H9 (cell line): ENCODE data around the gene SUOX. TPM values are rescaled to one million over a fixed set of nuclear protein-coding genes. Genes with fewer than 3 reads are reported as not detected.

Source experiments
- DNase-seq: peaks from one replicate; pipeline ENCODE4 v3.0.0-alpha.2; 2017
- H2AFZ ChIP-seq: one replicate; pipeline ENCODE4 v1.6.1; 2013; ENCODE audit warnings: mild to moderate bottlenecking, low read length, control low read depth, moderate library complexity
- H2AK5ac ChIP-seq: 2 replicates; pipeline ENCODE4 v1.6.1; 2013; ENCODE audit warnings: low read length, control low read depth, mixed read lengths; ENCODE audit not compliant: insufficient read length
- H2BK120ac ChIP-seq: one replicate; pipeline ENCODE4 v1.6.1; 2013; ENCODE audit warnings: low read depth, mild to moderate bottlenecking, low read length, control low read depth, inconsistent platforms; ENCODE audit not compliant: poor library complexity, severe bottlenecking
- H2BK12ac ChIP-seq: 2 replicates; pipeline ENCODE4 v1.6.1; 2013; ENCODE audit warnings: low read length, control low read depth, mixed read lengths, low read depth; ENCODE audit not compliant: insufficient read length
- H2BK15ac ChIP-seq: 2 replicates; pipeline ENCODE4 v1.6.1; 2013; ENCODE audit warnings: low read depth, low read length, control low read depth
- H2BK20ac ChIP-seq: one replicate; pipeline ENCODE4 v1.6.1; 2013; ENCODE audit warnings: low read depth, mild to moderate bottlenecking, low read length, control low read depth, inconsistent platforms; ENCODE audit not compliant: poor library complexity, severe bottlenecking
- H2BK5ac ChIP-seq: 2 replicates; pipeline ENCODE4 v1.6.1; 2013; ENCODE audit warnings: low read length, control low read depth, mixed read lengths; ENCODE audit not compliant: insufficient read length
- H3K14ac ChIP-seq: 2 replicates; pipeline ENCODE4 v1.6.1; 2013; ENCODE audit warnings: low read length, control low read depth; ENCODE audit not compliant: insufficient read depth
- H3K18ac ChIP-seq: 2 replicates; pipeline ENCODE4 v1.6.1; 2013; ENCODE audit warnings: low read depth, mild to moderate bottlenecking, mixed read lengths, low read length, control low read depth; ENCODE audit not compliant: insufficient read length
- H3K23ac ChIP-seq: 2 replicates; pipeline ENCODE4 v1.6.1; 2013; ENCODE audit warnings: low read length, control low read depth, mixed read lengths, low read depth; ENCODE audit not compliant: insufficient read length
- H3K23me2 ChIP-seq: 2 replicates; pipeline ENCODE4 v1.6.1; 2013; ENCODE audit warnings: low read depth, mild to moderate bottlenecking, mixed read lengths, low read length, control low read depth; ENCODE audit not compliant: insufficient read length, poor library complexity, severe bottlenecking
- H3K27ac ChIP-seq: 2 replicates; pipeline ENCODE4 v1.5.1; 2013; ENCODE audit warnings: low read length, control low read depth, mixed read lengths, low read depth; ENCODE audit not compliant: insufficient read length
- H3K27me3 ChIP-seq: 2 replicates; pipeline ENCODE4 v1.6.1; 2013; ENCODE audit warnings: low read length, control low read depth, inconsistent platforms; ENCODE audit not compliant: insufficient read depth
- H3K4ac ChIP-seq: 2 replicates; pipeline ENCODE4 v1.6.1; 2013; ENCODE audit warnings: low read depth, mild to moderate bottlenecking, control low read depth, inconsistent platforms, low read length, moderate library complexity
- H3K4me1 ChIP-seq: 2 replicates; pipeline ENCODE4 v1.6.1; 2013; ENCODE audit warnings: low read length, control low read depth, inconsistent platforms; ENCODE audit not compliant: insufficient read depth
- H3K4me2 ChIP-seq: 2 replicates; pipeline ENCODE4 v1.6.1; 2013; ENCODE audit warnings: low read length, control low read depth, mixed read lengths; ENCODE audit not compliant: insufficient read length, insufficient read depth
- H3K56ac ChIP-seq: 2 replicates; pipeline ENCODE4 v1.6.1; 2013; ENCODE audit warnings: low read depth, mild to moderate bottlenecking, mixed read lengths, low read length, control low read depth; ENCODE audit not compliant: insufficient read length
- H3K79me1 ChIP-seq: 2 replicates; pipeline ENCODE4 v1.6.1; 2013; ENCODE audit warnings: low read depth, mild to moderate bottlenecking, moderate library complexity, low read length, control low read depth, inconsistent platforms; ENCODE audit not compliant: insufficient read depth, poor library complexity, severe bottlenecking
- H3K79me2 ChIP-seq: 2 replicates; pipeline ENCODE4 v1.6.1; 2013; ENCODE audit warnings: low read length, control low read depth, inconsistent platforms; ENCODE audit not compliant: insufficient read depth
- H3K9ac ChIP-seq: 2 replicates; pipeline ENCODE4 v1.6.1; 2013; ENCODE audit warnings: low read length, control low read depth, mixed read lengths; ENCODE audit not compliant: insufficient read length; ENCODE audit errors: extremely low read depth
- H3K9me3 ChIP-seq: one replicate; pipeline ENCODE4 v1.6.1; 2013; ENCODE audit warnings: low read depth, low read length, inconsistent platforms; ENCODE audit not compliant: control insufficient read depth
- H3T11ph ChIP-seq: one replicate; pipeline ENCODE4 v1.6.1; 2013; ENCODE audit warnings: mild to moderate bottlenecking, low read length, control low read depth, inconsistent platforms
- H4K20me1 ChIP-seq: one replicate; pipeline ENCODE4 v1.6.1; 2013; ENCODE audit not compliant: control insufficient read depth, insufficient read length, insufficient read depth
- H4K5ac ChIP-seq: 2 replicates; pipeline ENCODE4 v1.6.1; 2013; ENCODE audit warnings: low read depth, mild to moderate bottlenecking, mixed read lengths, low read length, control low read depth; ENCODE audit not compliant: insufficient read length
- H4K8ac ChIP-seq: replicated peaks from 2 replicates; pipeline ENCODE4 v1.6.1; 2013; ENCODE audit warnings: low read length, control low read depth, mixed read lengths, low read depth; ENCODE audit not compliant: insufficient read length
- H4K91ac ChIP-seq: 2 replicates; pipeline ENCODE4 v1.6.1; 2013; ENCODE audit warnings: low read depth, mild to moderate bottlenecking, moderate library complexity, mixed read lengths, low read length, control low read depth; ENCODE audit not compliant: insufficient read length
- H3K27ac Mint-ChIP-seq, 3 experiments: 2 replicates in 2 of 3; 3 replicates in 1 of 3; pipeline ENCODE4 v1.8.0; 2020 to 2021; ENCODE audit warnings: mixed read lengths in 3 of 3, mild to moderate bottlenecking in 1 of 3, moderate library complexity in 1 of 3
- H3K27me3 Mint-ChIP-seq: 2 replicates; pipeline ENCODE4 v1.8.0; 2021; ENCODE audit warnings: low read depth, mild to moderate bottlenecking, moderate library complexity, mixed read lengths
- H3K36me3 Mint-ChIP-seq, 3 experiments: 2 replicates in 2 of 3; 3 replicates in 1 of 3; pipeline ENCODE4 v1.8.0; 2020 to 2021; ENCODE audit warnings: low read depth in 3 of 3, mixed read lengths in 3 of 3; ENCODE audit not compliant: insufficient read depth in 1 of 3
- H3K4me1 Mint-ChIP-seq, 2 experiments: 2 replicates each; pipeline ENCODE4 v1.8.0; 2020; ENCODE audit warnings: mixed read lengths in 2 of 2
- H3K4me3 Mint-ChIP-seq, 2 experiments: 2 replicates in 1 of 2; 3 replicates in 1 of 2; pipeline ENCODE4 v1.8.0; 2020 to 2021; ENCODE audit warnings: mild to moderate bottlenecking in 2 of 2, mixed read lengths in 2 of 2, moderate library complexity in 1 of 2
- H3K9me3 Mint-ChIP-seq, 2 experiments: 2 replicates in 1 of 2; 3 replicates in 1 of 2; pipeline ENCODE4 v1.8.0; 2020; ENCODE audit warnings: mild to moderate bottlenecking in 2 of 2, mixed read lengths in 2 of 2, moderate library complexity in 1 of 2
- CTCF ChIP-seq: fragments of 200-600 bp; sonication (generic); conservative IDR thresholded peaks from 3 replicates; pipeline ENCODE4 v1.8.0; 2021; ENCODE audit warnings: antibody characterized with exemption, mild to moderate bottlenecking
- WGBS: extraction: QIAGEN DNeasy Blood & Tissue Kit; methylation state at CpG from one replicate; pipeline ENCODE4 v1.1.7; 2013; ENCODE audit warnings: missing lambda C conversion rate, low lambda C conversion rate, mixed read lengths; ENCODE audit not compliant: insufficient read length; ENCODE audit errors: extremely low coverage; 5-methylcytosine and 5-hydroxymethylcytosine counted together
- total RNA-seq: library from RNA; stranded (reverse); gene quantifications from 2 replicates; pipeline ENCODE4 v1.2.1, GENCODE V29; 2021

SUOX gene
- total RNA-seq, 1 experiment from 2014 or later = 21.0 TPM

GRCh38 chr12:55978393-55978792, 18.7 kb upstream of the SUOX start:
- H3K27me3 Mint-ChIP-seq = no peaks in the 10 kb centered on the region
- H4K8ac ChIP-seq = no peak overlapping the region
- no peak overlapping the region for H3K4ac ChIP-seq
- H2BK20ac ChIP-seq = no peak overlapping the region
- no peak overlapping the region for H3K4me3 Mint-ChIP-seq
- H3K9ac ChIP-seq = no peak overlapping the region
- H3K18ac ChIP-seq = no peak overlapping the region
- H2BK120ac ChIP-seq = no peak overlapping the region
- H3K23me2 ChIP-seq = peaks cover 3% of the 10 kb centered on the region
- H2AFZ ChIP-seq = no peak overlapping the region
- no peak for DNase-seq
- no peak overlapping the region for H2BK12ac ChIP-seq
- WGBS = no CpG with 5 or more reads among the region's 7 CpGs
- no peak overlapping the region for H3K23ac ChIP-seq
- H4K91ac ChIP-seq = no peak overlapping the region
- H3K27ac Mint-ChIP-seq = peak overlapping the region in 1 of 3 experiments; percentile 5; a peak in 1 of 7 replicates
- H2AK5ac ChIP-seq = no peak overlapping the region
- H2BK5ac ChIP-seq = no peak overlapping the region
- H3K56ac ChIP-seq = no peak overlapping the region
- H3K4me1 Mint-ChIP-seq = peaks cover 5 to 6% of the 10 kb centered on the region in 2 experiments; a peak in 2 of 4 replicates
- no peaks in the 10 kb centered on the region for H3K4me1 ChIP-seq
- no peaks in the 10 kb centered on the region for H3K9me3 Mint-ChIP-seq
- H3K27ac ChIP-seq = no peak overlapping the region
- H3K79me1 ChIP-seq = peaks cover 3% of the 10 kb centered on the region
- peaks cover 14% of the 10 kb centered on the region; the same call in 1 of the 2 replicates for H3K79me2 ChIP-seq
- H3K4me2 ChIP-seq = no peak overlapping the region
- H2BK15ac ChIP-seq = no peak overlapping the region
- no peak for TF ChIP-seq CTCF
- peaks cover 12 to 49% (median 46%) of the 10 kb centered on the region in 3 experiments; a peak in 6 of 7 replicates for H3K36me3 Mint-ChIP-seq
- H3T11ph ChIP-seq = no peak overlapping the region
- H3K27me3 ChIP-seq = no peaks in the 10 kb centered on the region
- H4K20me1 ChIP-seq = no peaks in the 10 kb centered on the region
- H4K5ac ChIP-seq = no peak overlapping the region
- no peak overlapping the region for H3K14ac ChIP-seq
- H3K9me3 ChIP-seq = no peaks in the 10 kb centered on the region
